GM12892 (cell line): ENCODE data around the gene ATPAF1.

Source experiments
- DNase-seq: peaks from one replicate; pipeline ENCODE4 v3.0.0; 2011; ENCODE audit not compliant: insufficient read length
- FAIRE-seq: peaks from 2 replicates; lab custom pipeline; 2011; peaks lifted over from hg19 to GRCh38; lab: Jason Lieb, UNC
- POLR2A ChIP-seq: IDR thresholded peaks from 2 replicates; pipeline ENCODE4 v1.6.1; 2011; ENCODE audit warnings: low read depth, low read length, control low read depth
- POLR2AphosphoS5 ChIP-seq: IDR thresholded peaks from 2 replicates; pipeline ENCODE4 v1.6.1; 2011; ENCODE audit warnings: low read depth, low read length, control low read depth
- TAF1 ChIP-seq: IDR thresholded peaks from 2 replicates; pipeline ENCODE4 v1.6.1; 2011; ENCODE audit warnings: low read depth, mild to moderate bottlenecking, control low read depth, low read length, borderline replicate concordance

ATPAF1 gene

DNA sequence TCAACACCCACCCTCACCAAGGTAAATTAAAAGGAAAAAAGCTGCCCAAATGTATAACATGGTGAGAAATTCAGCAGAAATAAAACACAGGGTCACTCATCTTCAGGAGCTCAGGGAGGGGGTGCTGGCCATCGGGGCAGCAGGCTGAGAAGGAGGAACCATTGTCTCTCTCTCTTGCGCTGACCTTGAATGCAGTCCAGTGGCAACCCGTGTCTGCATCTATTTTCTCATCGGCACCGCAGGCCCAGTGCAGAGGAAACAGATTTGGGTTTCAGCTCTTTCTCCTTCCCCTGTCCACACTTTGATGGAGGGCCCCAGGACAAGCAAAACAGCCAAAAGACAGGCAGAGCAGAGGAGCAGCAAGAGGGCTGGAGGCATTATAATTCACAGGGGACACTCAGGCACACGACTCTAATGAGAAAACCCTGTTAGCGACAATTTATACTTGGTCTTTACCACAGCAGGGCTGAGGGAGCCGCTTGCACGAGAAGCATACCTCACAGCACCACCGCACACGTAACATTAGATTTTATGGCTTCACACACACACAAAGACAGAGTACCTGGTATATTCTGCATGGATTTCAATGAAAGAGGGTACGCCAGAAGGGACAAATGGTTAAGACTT lies 82.7 kb downstream of the ATPAF1 start:
- FAIRE-seq: no peak

DNA sequence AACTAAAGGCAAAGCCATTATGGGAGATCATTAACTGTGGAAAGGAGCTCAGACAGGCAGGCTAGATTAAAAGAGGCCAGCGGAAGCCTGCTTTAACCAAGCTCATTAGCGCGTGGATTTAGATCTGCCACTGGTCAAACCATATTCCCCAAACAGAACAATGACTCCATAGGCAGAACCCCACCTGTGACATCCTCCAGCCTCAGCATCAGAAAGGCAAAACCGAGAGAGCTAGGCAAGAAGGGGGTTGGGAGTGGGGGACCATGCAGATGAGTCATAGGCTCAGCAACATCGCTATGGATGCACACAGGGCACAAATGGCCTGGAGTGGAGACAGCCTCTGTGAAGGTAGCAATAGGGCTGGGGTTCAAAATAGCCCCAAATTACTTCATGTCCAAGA lies 84.7 kb downstream of the ATPAF1 start:
- no peak for FAIRE-seq
- no peak for TF ChIP-seq TAF1
- DNase-seq: no peak

More for the DNA sequence above, 82.7 kb downstream of the ATPAF1 start:
- TF ChIP-seq POLR2A: no peak
- no peak for DNase-seq

DNA sequence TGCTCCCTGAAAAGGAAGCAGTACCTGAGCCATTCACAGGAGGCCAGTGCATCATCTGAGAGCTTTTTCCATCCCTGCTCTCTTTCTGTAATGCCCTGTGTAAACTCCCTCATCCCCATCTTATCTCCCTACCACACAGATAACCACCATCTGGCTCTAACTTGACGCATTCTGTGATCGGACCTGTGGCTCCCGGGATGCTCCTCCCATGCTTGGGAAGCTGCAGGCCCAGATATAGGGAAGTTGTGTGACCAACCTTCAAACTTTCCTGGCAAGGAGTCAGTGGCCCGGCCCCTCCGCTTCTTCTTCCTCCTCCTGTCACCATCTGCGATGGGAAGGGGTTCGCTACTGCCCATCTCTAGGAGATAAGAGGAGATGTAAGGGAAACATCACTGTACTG lies 85.2 kb downstream of the ATPAF1 start:
- no peak for TF ChIP-seq TAF1
- TF ChIP-seq POLR2AphosphoS5: no peak
- DNase-seq (no peak), FAIRE-seq (no peak)
